Measurements from ENCODE around the gene HLA-DPA1.

HLA-DPA1 gene

GRCh38 chr6:33073431-33073871 lies at the start of gene HLA-DPA1:
Gene HLA-DPA1, minus strand, starts transcription at chr6:33073649.
- no peaks in the 10 kb centered on the region for H3K36me3 ChIP-seq (replicated peaks)

GRCh38 chr6:33123181-33123580 lies 49.7 kb upstream of the HLA-DPA1 start:
- H3K4me3 ChIP-seq (ENCODE audit: low read depth, low read length), result no peak overlapping the region
- no peaks in the 10 kb centered on the region for H3K36me3 ChIP-seq (replicated peaks)
- no peak overlapping the region for H3K27ac ChIP-seq
- no peak for DNase-seq
- peaks cover 6% of the 10 kb centered on the region for H3K27me3 ChIP-seq (replicated peaks)
- in situ Hi-C loops (cut with HindIII; ENCODE audit: low pct_ligation_motif_present, low sequenced_read_pairs), result no loop called here
- TF ChIP-seq CTCF (IDR thresholded peaks at IDR 0.05; ENCODE audit: low read depth, low read length, missing control alignments), result no peak

More at GRCh38 chr6:33073431-33073871, at the start of gene HLA-DPA1:
- Histone ChIP-seq H3K4me3 (ENCODE audit: low read depth, low read length) (no peak within 1 kb of the TSS), H3K27me3 (replicated peaks) (no peaks in the 10 kb centered on the region), H3K27ac (no peak within 1 kb of the TSS)
- no peak for DNase-seq
- in situ Hi-C loops (cut with HindIII; ENCODE audit: low pct_ligation_motif_present, low sequenced_read_pairs), result no loop called here
- no peak for TF ChIP-seq CTCF (IDR thresholded peaks at IDR 0.05; ENCODE audit: low read depth, low read length, missing control alignments)

GRCh38 chr6:33120001-33120400 lies 46.6 kb upstream of the HLA-DPA1 start:
- Histone ChIP-seq H3K27me3 (replicated peaks) (peaks cover 23% of the 10 kb centered on the region), H3K4me3 (ENCODE audit: low read depth, low read length) (no peak overlapping the region), H3K36me3 (replicated peaks) (no peaks in the 10 kb centered on the region), H3K27ac (no peak overlapping the region)
- DNase-seq, result no peak
- in situ Hi-C loops (cut with HindIII; ENCODE audit: low pct_ligation_motif_present, low sequenced_read_pairs), result no loop called here
- TF ChIP-seq CTCF (IDR thresholded peaks at IDR 0.05; ENCODE audit: low read depth, low read length, missing control alignments), result no peak

- in situ Hi-C loops (cut with HindIII; ENCODE audit: low pct_ligation_motif_present, low sequenced_read_pairs), result no loop called here
- no peak overlapping the region for H3K4me3 ChIP-seq (ENCODE audit: low read depth, low read length)
- peaks cover 31% of the 10 kb centered on the region for H3K27me3 ChIP-seq (replicated peaks)
- H3K36me3 ChIP-seq (replicated peaks), result no peaks in the 10 kb centered on the region
- DNase-seq, result peak; percentile 16
- no peak overlapping the region for H3K27ac ChIP-seq
- TF ChIP-seq CTCF (IDR thresholded peaks at IDR 0.05; ENCODE audit: low read depth, low read length, missing control alignments), result peak; percentile 45
Observed at GRCh38 chr6:33118525-33119123, 45.2 kb upstream of the HLA-DPA1 start.

GRCh38 chr6:33117811-33118277 lies 44.4 kb upstream of the HLA-DPA1 start:
- in situ Hi-C loops (cut with HindIII; ENCODE audit: low pct_ligation_motif_present, low sequenced_read_pairs), result no loop called here
- DNase-seq, result no peak
- Histone ChIP-seq H3K36me3 (replicated peaks) (no peaks in the 10 kb centered on the region), H3K27ac (no peak overlapping the region), H3K4me3 (ENCODE audit: low read depth, low read length) (no peak overlapping the region), H3K27me3 (replicated peaks) (peaks cover 33% of the 10 kb centered on the region)
- TF ChIP-seq CTCF (IDR thresholded peaks at IDR 0.05; ENCODE audit: low read depth, low read length, missing control alignments), result no peak

All from brain microvascular endothelial cell (primary cell).